Ammon's horn (tissue), 1 donor: ENCODE data around the gene MED13L.

Experiments
- DNase-seq: peaks from one replicate; pipeline ENCODE4 v3.0.0-alpha.2; 2016; ENCODE audit warnings: low spot score

The MED13L gene

GRCh38 chr12:116277467-116278278 lies at the start of gene MED13L:
Gene MED13L, minus strand, starts transcription at chr12:116277693. Its CDS starts 562 bp downstream, at chr12:116277131.
- DNase-seq = peak; percentile 92

GRCh38 chr12:116325336-116325664 lies 47.8 kb upstream of the MED13L start:
- peak; percentile 22 for DNase-seq

GRCh38 chr12:116324654-116325335 lies 47.3 kb upstream of the MED13L start:
- DNase-seq = peak; percentile 56

GRCh38 chr12:116323406-116324386 lies 46.2 kb upstream of the MED13L start:
- no peak for DNase-seq

- DNase-seq = no peak
These were observed 44.4 kb upstream of the MED13L start for GRCh38 chr12:116321913-116322312.

GRCh38 chr12:116320791-116321217 lies 43.3 kb upstream of the MED13L start:
- no peak for DNase-seq

GRCh38 chr12:116319898-116320621 lies 42.6 kb upstream of the MED13L start:
- peak; percentile 69 for DNase-seq

- DNase-seq = no peak
These were observed 41.9 kb upstream of the MED13L start for GRCh38 chr12:116319233-116319897.

- DNase-seq = no peak
These were observed 41.2 kb upstream of the MED13L start for GRCh38 chr12:116318576-116319232.

GRCh38 chr12:116317986-116318575 lies 40.6 kb upstream of the MED13L start:
- no peak for DNase-seq

- no peak for DNase-seq
These were observed 39.6 kb upstream of the MED13L start for GRCh38 chr12:116317139-116317538.

- no peak for DNase-seq
These were observed 37.0 kb upstream of the MED13L start for GRCh38 chr12:116314477-116314876.

- no peak for DNase-seq
These were observed 35.9 kb upstream of the MED13L start for GRCh38 chr12:116313194-116313927.

GRCh38 chr12:116310082-116310481 lies 32.6 kb upstream of the MED13L start:
- no peak for DNase-seq

- no peak for DNase-seq
These were observed 31.9 kb upstream of the MED13L start for GRCh38 chr12:116309343-116309742.

GRCh38 chr12:116308647-116309046 lies 31.2 kb upstream of the MED13L start:
- no peak for DNase-seq

GRCh38 chr12:116306968-116307367 lies 29.5 kb upstream of the MED13L start:
- DNase-seq = no peak

GRCh38 chr12:116306506-116306905 lies 29.0 kb upstream of the MED13L start:
- DNase-seq = no peak

GRCh38 chr12:116304621-116305020 lies 27.1 kb upstream of the MED13L start:
- DNase-seq = no peak
